Measurements from ENCODE around the gene RPL10. TPM values are rescaled to one million over a fixed set of nuclear protein-coding genes. Genes with fewer than 3 reads are reported as not detected.

The RPL10 gene
- total RNA-seq, 4 donors from 2014 or later = 2,150 to 7,554 (median 4,519) TPM

GRCh38 chrX:154401918-154402621 lies 3.9 kb downstream of the RPL10 start:
- intact Hi-C loops (cut with DNase I) = loop anchor here (5.0 kb wide), 1 partner anchor 130 kb away; no protein-coding TSS in a partner anchor
- Histone ChIP-seq H3K4me1 (peaks cover 7 to 23% (median 17%) of the 10 kb centered on the region in 4 donors), H3K9me3 (no peaks in the 10 kb centered on the region), H3K4me3 (no peak overlapping the region), H3K36me3 (peaks cover 9 to 30% (median 26%) of the 10 kb centered on the region in 4 donors), H3K27ac (replicated peaks in 1 of 4) (peak overlapping the region in 1 of 4 donors; percentile 7), H3K27me3 (peaks cover 0 to 4% (median 0%) of the 10 kb centered on the region in 4 donors)
- 42% methylated on average over 5 of the region's 6 CpGs for WGBS
- TF ChIP-seq EP300 (IDR thresholded peaks at IDR 0.05) (no peak), POLR2A (IDR thresholded peaks at IDR 0.05; ENCODE audit: low read depth) (no peak), POLR2AphosphoS5 (IDR thresholded peaks at IDR 0.05) (no peak)
- no peak for DNase-seq (ENCODE audit: extremely low spot score)

GRCh38 chrX:154402622-154403127 lies 4.5 kb downstream of the RPL10 start:
- intact Hi-C loops (cut with DNase I) = loop anchor here (5.0 kb wide), 1 partner anchor 130 kb away; no protein-coding TSS in a partner anchor
- Histone ChIP-seq H3K4me1 (peaks cover 7 to 22% (median 16%) of the 10 kb centered on the region in 4 donors), H3K27me3 (peaks cover 0 to 4% (median 0%) of the 10 kb centered on the region in 4 donors), H3K27ac (replicated peaks in 1 of 4) (no peak overlapping the region), H3K4me3 (no peak overlapping the region), H3K9me3 (no peaks in the 10 kb centered on the region), H3K36me3 (peaks cover 9 to 30% (median 26%) of the 10 kb centered on the region in 4 donors)
- no peak for TF ChIP-seq EP300 (IDR thresholded peaks at IDR 0.05)
- TF ChIP-seq POLR2AphosphoS5 (IDR thresholded peaks at IDR 0.05) = no peak
- TF ChIP-seq POLR2A (IDR thresholded peaks at IDR 0.05; ENCODE audit: low read depth) = no peak
- no peak for TF ChIP-seq CTCF (IDR thresholded peaks at IDR 0.05)
- WGBS = 83% methylated on average over 17 of the region's 19 CpGs
- DNase-seq (ENCODE audit: extremely low spot score) = no peak

GRCh38 chrX:154403192-154403591 lies 5.0 kb downstream of the RPL10 start:
- peaks cover 0 to 4% (median 0%) of the 10 kb centered on the region in 4 donors for H3K27me3 ChIP-seq
- intact Hi-C loops (cut with DNase I) = loop anchor here (5.0 kb wide), 1 partner anchor 129 kb away; no protein-coding TSS in a partner anchor
- WGBS = 86% methylated on average over 4 of the region's 10 CpGs

GRCh38 chrX:154403858-154404257 lies 5.7 kb downstream of the RPL10 start:
- peaks cover 0 to 4% (median 0%) of the 10 kb centered on the region in 4 donors for H3K27me3 ChIP-seq
- H3K9me3 ChIP-seq = no peaks in the 10 kb centered on the region
- WGBS = 79% methylated on average over 4 of the region's 4 CpGs
- no peak overlapping the region for H3K4me3 ChIP-seq
- intact Hi-C loops (cut with DNase I) = loop anchor here (5.0 kb wide), 1 partner anchor 128 kb away; no protein-coding TSS in a partner anchor
- TF ChIP-seq POLR2A (IDR thresholded peaks at IDR 0.05; ENCODE audit: low read depth) = no peak
- TF ChIP-seq EP300 (IDR thresholded peaks at IDR 0.05) = no peak
- TF ChIP-seq CTCF (IDR thresholded peaks at IDR 0.05) = no peak
- TF ChIP-seq POLR2AphosphoS5 (IDR thresholded peaks at IDR 0.05) = no peak
- H3K27ac ChIP-seq (replicated peaks in 1 of 4) = no peak overlapping the region
- peaks cover 7 to 22% (median 16%) of the 10 kb centered on the region in 4 donors for H3K4me1 ChIP-seq
- peaks cover 9 to 30% (median 26%) of the 10 kb centered on the region in 4 donors for H3K36me3 ChIP-seq
- no peak for DNase-seq (ENCODE audit: extremely low spot score)

More at GRCh38 chrX:154403192-154403591, 5.0 kb downstream of the RPL10 start:
- no peaks in the 10 kb centered on the region for H3K9me3 ChIP-seq
- peaks cover 9 to 30% (median 26%) of the 10 kb centered on the region in 4 donors for H3K36me3 ChIP-seq
- H3K4me1 ChIP-seq = peaks cover 7 to 22% (median 16%) of the 10 kb centered on the region in 4 donors
- H3K27ac ChIP-seq (replicated peaks in 1 of 4) = no peak overlapping the region
- H3K4me3 ChIP-seq = no peak overlapping the region
- no peak for DNase-seq (ENCODE audit: extremely low spot score)
- TF ChIP-seq POLR2A (IDR thresholded peaks at IDR 0.05; ENCODE audit: low read depth) (no peak), POLR2AphosphoS5 (IDR thresholded peaks at IDR 0.05) (no peak), CTCF (IDR thresholded peaks at IDR 0.05) (no peak), EP300 (IDR thresholded peaks at IDR 0.05) (no peak)

- WGBS = 86% methylated on average over 15 of the region's 16 CpGs
- Histone ChIP-seq H3K27ac (replicated peaks in 1 of 4) (no peak overlapping the region), H3K9me3 (no peaks in the 10 kb centered on the region), H3K4me3 (no peak overlapping the region), H3K4me1 (peaks cover 6 to 14% (median 12%) of the 10 kb centered on the region in 4 donors), H3K27me3 (peaks cover 0 to 4% (median 0%) of the 10 kb centered on the region in 4 donors), H3K36me3 (peaks cover 4 to 22% (median 19%) of the 10 kb centered on the region in 4 donors)
- no peak for DNase-seq (ENCODE audit: extremely low spot score)
- intact Hi-C loops (cut with DNase I) = loop anchor here (5.0 kb wide), 1 partner anchor 128 kb away; no protein-coding TSS in a partner anchor
- no peak for TF ChIP-seq POLR2AphosphoS5 (IDR thresholded peaks at IDR 0.05)
- no peak for TF ChIP-seq EP300 (IDR thresholded peaks at IDR 0.05)
- no peak for TF ChIP-seq CTCF (IDR thresholded peaks at IDR 0.05)
- no peak for TF ChIP-seq POLR2A (IDR thresholded peaks at IDR 0.05; ENCODE audit: low read depth)
Observed at GRCh38 chrX:154404625-154405192, 6.5 kb downstream of the RPL10 start.
